GM21529 (cell line): Measurements from ENCODE around the gene KLHL29.

ENCODE experiments used
- ATAC-seq: cut with Tn5 transposase; IDR thresholded peaks from one replicate; pipeline ENCODE4 v1.9.1; 2021; ENCODE audit not compliant: unreplicated experiment

The KLHL29 gene

DNA sequence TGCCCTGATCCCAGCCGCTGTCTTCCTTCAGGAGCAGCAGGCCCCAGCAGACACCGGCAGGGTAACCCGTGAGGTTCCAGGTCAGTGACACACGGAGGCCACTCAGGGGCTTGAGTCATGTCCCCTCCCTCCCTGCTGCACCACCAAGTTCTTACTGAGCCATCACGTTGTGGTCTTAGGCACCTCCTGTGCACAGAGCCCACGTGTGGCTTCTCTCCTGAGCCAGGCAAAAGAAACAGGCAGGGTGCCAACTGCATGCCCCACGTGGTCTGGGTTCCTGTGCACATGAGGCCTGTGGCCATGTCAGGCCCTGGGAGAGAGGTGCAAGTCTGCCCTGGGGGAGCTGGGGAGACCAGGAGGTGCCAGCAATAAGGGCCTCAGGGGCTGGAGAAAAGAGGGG, 264.8 kb downstream of the KLHL29 start:
- no peak for ATAC-seq

DNA sequence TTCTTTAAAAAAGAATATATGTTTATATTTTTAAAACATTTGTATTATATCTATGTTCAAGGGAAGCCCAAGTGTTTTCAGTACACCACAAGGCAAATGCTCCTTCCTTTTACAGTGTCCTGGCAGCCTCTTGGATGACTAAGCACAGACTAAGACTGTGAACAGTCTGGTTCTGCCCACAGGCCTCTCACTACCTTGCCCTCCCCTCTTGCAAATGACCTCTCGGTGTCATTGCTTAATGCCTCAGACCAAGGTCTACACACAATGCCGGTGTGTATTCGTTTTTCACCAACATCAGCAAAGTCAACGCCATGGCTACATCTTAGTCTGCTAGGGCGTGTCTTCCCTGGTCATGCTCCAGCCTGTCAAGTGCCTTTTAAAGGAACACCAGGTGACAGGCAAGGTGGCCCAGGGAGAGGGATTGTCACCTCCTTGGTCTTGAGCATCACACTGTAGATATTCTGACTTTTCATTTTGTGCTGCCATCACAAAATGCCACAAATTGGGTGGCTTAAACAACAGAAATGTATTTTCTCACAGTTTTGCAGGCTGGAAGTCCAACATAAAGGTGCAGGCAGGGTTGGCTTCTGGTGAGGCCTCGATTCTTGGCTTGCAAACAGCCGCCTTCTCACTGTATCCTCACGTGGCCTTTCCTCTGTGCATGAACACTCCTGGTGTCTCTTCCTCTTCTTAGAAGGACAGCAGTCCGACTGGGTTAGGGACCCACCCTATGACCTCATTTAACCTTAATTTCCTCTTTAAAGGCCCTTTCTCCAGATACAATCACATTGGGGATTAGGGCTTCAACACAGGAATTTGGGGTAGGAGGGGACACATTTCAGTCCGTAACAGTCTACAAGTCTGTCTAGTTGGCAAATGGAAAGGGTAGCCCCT, 266.5 kb downstream of the KLHL29 start:
- no peak for ATAC-seq

DNA sequence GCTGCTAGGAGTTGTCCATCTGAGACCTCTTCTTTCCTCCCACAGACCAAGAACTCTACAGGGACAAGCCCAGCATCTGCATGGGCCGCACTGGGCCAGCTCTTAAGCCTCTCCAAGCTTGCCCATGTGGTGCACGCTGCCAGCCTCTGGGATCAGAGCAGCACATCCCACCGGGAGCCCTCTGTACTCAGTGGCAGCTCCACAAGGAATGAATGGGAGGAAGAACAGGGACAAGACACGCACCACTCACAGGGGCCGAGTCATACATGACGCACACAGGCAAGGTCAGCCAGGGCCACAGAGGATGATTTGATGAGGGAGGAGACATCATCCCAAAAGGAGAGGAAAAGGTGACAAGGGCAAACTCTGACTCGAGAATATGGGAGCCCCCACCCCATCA, 268.3 kb downstream of the KLHL29 start:
- ATAC-seq, result no peak

DNA sequence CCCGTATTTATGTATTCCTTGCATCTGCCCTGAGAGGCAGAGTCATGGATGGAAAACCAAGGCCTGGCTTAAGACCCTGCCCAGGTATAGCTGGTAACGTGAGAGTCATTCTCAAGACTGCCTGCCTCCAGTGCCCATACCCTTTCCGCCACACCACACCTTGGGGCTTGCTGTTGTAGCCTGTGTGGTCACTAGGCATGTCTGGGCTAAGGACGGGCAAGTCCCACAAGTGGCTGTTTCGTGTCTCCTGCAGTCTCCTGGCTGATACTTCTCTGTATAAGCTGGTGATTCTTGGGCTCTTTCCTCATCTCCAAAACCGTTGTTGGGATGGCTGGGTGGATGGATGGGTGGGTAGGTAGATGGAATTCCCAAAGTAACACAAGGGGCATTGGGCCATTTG, 269.8 kb downstream of the KLHL29 start:
- ATAC-seq, result no peak

DNA sequence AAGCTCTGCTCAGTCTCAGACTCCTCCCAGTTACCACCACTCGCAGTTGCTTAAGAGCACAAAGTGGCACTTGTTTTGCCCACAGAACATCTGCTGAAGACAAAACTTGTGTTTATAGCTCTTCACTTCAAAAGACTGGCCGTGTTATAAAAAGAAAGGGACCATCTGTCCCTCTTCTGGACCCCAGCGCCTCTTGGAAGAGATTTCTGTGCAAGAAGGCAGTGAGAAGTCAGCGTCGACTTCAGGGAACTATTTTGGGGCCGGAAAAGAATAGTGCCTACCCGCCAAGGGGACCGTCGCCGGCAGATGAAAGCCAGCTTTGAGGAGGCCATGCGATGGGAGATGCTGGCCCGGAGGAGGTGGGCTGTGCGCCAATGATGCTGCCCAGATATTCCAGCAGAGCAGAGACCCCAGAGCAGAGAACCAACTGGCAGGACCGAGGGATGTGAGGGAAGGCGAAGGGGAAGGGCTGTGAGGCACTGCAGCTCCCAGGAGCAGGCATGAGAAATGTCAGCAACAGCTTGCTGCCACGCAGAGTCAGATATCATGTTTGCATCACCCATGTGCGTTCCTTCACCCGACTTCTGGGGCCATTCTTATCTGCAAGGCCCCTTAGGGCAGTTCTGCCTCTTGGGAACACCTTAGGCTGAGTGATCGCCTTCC, 271.1 kb downstream of the KLHL29 start:
- ATAC-seq, result no peak

DNA sequence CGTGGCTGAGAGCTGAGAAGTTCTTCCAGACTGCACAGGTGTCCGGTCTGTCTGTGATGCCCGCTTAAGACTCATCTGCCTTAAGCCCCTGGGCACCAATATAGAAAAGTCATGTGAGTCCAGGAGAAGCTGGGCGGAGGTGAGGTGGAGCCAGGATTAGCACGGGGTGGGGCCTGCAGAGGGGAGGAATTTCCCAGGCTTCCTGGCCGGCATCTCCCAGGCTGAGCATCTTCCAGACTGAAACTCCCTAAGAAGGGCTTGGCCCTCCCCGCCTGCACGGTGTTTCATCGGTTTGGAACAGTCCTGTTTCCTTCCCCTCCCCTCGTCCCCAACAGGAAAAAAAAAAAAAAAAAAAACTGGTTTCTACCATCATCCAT, 271.6 kb downstream of the KLHL29 start:
- ATAC-seq, result no peak

DNA sequence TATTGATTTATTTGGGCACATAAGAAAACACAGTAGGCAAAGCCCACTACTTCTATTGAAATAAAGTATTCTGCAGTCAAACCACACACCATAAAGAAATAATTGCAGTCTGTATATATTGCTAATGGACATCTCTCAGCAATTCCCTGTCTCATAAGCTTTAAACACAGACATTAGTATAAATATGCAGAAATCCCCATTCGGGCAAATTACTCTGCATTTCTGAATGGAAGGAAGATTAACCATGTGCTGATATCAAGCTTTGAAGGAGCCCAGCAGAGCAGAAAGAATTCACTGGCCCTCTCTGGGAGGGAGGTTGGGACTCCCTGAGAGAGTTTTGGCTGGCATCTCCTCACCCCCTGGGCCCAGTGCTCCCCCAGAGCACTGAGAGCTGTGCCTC, 272.4 kb downstream of the KLHL29 start:
- ATAC-seq, result no peak

DNA sequence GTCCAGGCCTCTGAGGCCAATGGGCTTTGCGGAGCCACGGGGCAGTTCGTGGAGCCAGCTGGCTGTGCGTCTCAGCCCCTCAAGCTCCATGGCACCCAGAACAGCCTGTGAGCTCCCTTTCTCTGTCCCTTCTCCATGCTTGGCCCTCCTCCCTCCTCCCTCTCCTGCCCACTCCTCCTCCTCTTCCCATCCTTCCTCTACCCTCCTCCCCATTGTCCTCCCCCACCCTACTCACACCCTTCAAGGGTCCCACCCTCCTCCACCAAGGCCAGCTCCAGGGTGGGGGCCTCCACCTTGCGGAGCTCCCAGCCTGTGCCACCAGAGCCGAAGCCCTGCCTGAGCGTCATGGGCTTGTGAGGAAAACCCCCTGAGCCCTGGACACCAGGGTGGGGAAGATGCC, 273.0 kb downstream of the KLHL29 start:
- no peak for ATAC-seq

DNA sequence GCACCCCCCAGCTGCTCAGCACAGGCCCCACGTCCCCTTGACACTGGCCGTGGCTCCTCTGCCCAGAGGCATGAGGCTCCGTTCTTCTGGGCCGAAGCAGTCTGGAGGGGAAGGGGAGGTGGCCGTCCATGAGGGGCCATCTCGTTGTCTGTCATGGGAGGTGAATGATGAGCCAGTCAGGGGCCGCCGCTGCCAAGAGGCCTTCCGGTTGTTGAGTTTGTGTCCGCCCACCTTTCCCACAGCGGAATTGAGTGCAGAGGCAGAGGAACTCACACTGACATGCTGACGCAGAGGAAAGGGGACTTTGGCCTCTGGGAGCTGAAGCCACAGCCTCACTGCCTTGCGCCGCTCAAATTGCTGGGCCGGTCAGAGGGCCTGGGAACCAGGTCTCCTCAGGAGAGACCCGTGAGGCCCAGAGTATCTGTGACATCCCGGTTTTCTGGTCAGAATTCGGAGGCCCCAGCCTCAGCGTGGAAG, 273.5 kb downstream of the KLHL29 start:
- ATAC-seq, result no peak

DNA sequence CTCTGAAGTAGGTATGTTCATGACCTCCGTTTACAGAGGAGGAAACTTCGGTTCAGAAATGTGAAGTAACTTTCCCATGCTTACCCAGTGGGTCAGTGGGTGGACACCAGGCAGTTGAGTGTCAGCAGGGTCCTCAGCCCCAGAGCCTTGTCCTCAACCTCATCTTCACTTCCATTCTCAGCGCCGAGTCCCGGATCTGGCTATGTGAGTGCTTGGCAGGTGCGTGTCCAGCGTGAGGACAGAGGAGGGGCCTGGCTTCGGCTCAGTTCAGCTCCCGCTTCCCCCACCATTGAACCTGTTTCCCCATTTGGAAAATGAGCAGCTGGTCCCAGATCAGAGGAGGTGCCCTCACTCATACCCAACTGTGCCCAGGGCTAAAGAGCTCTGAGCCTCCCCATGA, 274.3 kb downstream of the KLHL29 start:
- ATAC-seq, result no peak

DNA sequence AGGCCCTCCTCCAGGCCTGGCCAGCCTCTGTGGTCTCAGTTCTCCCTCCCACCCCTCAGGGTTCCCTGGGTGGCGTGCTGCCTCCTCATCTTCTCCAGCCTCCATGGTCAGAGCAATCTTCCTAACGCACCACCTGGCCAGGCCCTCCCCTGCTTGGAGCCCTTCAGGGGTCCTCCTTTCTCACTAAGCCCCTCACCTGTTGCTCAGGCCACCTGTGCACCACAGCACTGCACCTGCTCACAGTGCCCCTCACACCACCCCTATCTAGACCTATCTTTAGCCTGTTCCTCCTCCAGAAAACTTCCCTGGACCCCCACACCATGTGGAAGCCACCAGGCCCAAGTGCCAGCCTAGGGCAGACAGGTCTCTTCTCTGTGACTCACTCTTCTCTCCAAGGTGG, 274.8 kb downstream of the KLHL29 start:
- no peak for ATAC-seq

DNA sequence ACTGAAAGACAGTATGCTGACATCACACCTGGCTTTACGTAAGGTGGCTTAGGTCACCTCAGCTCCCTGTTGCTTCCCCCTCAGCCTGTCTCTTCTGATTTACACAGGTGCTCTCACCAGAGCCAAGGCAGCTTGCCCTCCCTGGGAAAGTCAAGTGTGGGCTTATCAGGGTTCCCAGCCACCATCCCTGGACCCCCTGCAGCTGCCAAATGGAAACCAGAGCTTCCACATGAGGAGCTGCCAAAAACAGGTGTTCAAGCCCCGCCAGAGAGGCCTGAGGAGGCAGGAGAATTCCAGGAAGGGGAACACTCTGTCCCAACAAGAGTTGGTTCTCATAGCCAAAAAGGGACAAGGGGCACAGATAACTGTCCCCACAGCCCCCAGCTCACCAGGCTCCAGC, 275.3 kb downstream of the KLHL29 start:
- ATAC-seq, result no peak

DNA sequence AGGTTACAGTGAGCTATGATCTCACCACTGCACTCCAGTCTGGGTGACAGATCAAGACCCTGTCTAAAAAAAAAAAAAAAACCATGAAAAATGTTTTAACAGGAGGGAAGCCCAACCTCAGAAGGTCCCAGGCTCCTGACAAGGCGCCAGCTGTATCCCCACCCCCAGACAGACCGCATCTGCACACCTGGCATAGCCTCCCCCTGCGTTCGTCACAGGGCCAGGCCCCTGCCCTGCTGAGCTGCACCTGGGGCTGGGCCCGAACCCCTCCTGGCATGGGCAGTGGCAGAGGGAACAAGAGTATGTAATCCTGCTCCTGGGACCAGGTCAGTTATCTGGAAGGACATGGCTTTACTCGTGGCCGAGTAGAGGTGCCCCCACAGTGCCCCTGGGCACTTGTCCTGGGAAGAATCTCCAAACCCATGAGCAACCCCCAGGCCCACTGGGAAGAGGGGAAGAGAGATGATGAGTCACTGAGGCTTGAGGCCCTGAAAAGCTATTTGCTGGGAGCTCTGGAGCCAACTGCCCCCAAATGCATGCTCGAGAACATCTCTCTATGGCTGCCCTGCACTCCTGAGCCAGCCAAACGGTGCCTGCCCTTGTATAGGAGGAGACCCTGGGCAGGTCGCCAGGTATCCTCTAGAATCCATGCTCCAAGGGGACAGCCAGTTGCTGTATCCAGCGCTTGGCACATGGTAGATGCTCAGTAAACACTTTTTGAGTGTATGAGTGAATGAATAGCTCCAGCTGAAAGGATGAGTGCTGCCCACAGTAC, 276.5 kb downstream of the KLHL29 start:
- ATAC-seq, result no peak

DNA sequence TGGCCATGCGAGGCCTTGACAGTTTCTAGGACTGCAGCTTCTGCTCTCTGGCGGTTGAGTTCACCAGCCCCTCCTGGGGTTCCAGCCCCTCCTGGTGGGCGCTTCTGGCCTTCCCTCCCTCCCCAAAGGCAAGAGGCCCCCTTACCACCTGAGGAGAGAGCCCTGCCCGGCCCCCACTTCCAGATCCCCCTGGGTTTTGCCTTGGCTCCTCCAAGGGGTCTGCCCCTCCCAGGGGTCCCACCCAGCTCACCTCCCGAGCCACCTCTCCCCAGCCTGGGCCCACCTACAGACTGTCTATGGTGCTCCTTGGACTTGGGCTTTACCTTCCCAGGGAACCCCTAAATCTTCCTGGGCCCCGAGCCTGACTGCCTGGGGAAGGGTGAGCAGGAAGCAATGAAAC, 277.5 kb downstream of the KLHL29 start:
- ATAC-seq, result no peak

DNA sequence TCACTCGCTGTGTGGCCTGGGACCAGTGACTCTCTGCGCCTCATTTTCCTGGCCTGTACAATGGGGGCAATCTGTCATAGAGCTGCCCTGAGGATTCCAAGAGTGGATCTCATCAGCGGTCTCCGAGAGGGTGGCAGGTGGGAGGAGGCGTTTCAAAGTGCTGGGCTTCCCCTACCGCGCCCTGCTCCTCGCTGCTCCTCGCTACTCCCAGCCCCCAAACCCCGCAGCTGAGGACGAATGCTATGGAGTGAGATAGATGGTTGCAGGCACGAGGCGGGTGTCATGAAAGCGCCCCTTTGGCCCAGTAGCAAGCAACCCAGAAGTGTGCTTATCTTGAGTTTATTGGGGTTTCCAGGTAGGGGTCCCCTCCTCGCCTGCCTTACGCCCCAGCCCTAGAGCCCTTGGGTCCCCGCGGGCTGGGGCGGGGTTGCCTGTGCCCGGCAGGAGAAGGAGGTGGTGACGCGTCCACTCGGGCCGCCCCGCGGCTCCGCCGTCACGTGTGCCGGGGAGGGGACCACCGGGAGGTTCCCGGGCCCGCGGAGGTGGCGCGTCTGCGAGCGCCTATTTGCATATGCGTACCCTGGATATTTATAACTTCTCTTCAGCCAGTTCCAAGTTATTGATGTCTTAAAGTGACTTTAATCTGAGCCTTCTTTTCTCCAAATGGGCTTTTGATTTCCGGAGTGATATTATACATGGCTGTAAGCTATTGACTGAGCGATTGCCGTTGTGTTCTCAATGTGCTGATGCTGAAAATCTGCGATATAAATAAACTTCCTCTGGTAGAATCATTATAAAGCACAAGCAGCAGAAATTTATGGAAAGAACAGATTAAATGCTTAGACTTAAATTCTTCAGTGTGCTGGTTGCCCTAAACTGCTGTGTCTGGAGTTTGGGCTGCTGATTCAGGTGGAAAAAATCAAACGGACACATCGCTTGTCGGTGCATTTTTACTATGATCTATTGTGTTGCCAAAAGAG, 278.3 kb downstream of the KLHL29 start:
- no peak for ATAC-seq

DNA sequence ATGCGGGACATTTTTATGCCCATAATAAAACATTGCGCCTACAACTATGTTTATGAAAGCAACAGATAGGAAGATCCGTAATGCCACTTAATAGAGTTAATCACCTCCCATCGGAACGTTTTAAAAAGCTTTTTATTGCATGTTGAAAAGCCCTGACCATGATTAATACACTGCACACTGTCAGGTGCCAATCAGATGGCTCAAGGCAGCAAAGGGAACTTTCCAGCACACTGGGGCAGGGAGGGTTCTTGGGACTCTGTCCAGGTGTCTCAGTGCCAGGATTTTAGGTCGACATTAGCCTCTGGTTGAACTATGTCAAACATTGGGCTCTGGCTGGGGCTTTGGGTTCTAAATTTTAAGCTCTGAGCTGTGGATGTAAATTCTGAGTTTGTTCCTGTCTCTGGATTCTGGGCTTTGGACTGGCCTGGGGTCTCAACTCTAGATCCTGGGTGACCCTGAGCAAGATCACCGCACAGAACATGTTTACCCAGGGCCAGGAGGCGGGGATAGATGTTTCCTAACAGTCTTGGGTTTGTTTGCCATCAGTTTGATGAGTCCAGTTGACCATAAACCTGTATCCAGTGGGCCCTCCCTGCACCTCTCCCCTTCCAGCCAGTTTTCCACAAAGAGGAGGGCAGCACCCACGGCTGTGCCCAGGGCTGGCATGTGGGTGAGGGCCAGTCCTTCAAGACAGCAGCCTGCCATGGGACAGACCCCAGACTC, 279.2 kb downstream of the KLHL29 start:
- no peak for ATAC-seq

DNA sequence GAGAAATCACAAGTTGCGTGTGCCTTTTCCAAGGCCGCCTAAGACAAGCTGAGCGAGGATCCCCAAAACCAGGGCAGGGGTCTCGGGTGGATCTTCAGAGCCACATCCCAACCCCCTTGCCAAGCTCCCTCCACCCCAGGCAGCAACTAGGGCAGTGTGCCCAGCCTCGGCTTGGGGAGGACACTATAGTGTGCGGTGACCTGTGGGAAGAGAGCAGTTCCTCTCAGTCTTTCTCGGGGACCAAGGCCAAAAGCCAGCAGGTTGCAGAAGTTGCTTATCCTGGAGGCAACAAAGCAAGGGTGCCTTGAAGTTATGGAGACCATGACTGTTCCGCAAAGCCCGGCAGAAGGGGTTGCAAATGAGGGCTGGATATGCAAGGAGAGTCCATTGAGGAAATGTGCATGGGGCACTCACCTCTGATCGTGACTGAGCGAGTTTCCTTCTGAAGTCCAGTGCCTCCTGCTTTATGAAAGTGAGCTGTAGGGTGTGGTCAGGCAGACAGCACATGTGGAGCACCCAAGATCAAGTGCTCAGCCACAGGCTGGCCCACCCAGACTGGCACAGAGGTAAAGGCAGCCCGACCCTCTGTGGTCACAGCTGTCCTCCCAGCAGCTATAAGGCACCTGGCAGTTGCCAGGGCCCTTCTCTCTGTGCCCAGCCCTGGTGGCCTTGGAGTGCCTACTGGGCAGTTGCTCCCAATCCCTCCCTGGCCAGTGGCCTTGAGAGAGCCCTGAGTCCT, 281.4 kb downstream of the KLHL29 start:
- no peak for ATAC-seq

DNA sequence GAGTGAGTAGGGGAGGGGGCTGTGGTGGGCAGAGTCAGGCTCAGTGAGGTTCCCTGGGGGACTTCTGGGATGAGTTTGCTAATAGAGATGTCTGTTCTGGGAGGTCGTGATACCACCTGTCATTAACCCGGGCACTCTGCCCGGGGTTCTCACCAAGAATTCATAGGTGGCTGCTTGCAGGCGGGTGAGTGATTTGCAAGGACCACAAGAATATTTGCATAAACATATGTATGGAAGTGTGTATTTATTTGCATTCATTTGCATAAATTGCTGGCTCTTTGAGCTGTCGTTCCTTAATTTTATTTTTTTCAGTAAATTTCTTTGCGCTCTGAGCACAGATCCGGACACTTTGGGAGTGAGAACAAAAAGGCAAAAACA, 282.0 kb downstream of the KLHL29 start:
- no peak for ATAC-seq

DNA sequence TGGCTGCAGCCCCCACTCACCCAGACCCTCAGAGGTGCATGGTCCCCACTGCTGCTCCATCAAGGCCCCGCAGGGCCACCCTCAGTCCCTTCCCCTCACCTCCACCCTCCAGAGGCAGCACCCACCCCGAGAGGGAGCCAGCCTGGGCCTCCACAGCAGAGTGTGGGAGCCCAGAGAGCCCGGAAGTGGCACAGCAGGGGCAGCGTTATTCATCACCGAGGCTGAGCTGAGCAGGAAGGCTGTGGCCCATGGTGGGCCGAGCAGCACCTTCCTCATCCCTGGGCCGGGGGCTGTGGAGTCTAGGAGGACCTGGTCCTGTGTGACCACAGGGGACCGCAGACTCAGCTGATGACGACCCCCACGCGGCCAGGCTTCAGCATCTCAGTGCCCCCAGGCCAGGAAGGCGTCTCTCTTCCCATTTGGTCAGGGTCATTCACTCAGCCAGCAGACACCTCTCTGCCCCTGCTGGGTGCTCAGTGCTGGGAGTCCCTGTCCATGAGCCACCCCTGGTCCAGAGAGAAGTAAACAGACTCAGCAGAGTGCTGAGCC, 283.9 kb downstream of the KLHL29 start:
- ATAC-seq, result no peak
